RPMI8226 (cell line): ENCODE measurements around the gene HOXA3.

ENCODE experiments used
- DNase-seq: peaks from one replicate; pipeline ENCODE4 v3.0.0-alpha.2; 2015

HOXA3 gene

DNA sequence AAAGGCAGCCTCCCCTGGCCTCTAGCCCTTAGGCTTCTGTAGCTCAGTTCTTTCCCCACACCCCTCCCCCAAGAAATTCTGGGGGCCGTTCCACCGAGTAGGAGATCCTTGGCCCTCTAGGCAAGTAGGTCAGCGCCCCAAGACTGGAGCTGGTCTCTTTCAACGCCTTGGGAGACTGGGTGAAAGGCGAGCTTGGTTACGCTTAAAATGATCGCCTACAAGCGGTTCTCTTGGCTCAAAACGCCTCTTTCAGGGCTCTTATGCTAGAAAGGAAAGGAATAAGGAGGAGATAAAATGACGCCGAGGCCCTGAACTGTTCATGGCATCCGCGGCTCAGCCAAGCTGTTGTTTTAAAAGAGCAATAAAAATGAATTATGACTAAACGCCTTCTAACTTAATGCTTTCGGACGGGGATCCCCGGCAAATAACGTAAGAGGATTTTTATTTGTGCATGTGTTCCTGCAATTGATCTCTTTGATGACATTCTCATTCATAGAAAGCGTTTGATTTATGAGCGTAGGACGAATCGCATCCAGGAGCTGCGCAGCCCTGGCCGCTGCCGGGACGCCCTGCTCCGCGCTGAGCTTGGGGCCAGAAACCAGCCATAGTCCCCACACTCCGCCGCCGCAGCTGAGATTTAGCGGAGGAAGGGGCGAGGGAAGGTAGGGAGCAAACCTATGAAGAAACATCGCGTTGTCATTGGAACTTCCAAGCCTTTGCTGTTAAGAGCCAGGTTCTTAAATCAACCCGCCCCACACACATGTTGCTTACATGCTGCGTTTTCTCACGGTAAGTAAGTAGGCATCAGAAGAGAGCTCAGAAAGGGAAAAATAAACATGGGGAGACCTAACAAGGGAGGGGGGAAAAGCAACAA lies 53.6 kb downstream of the HOXA3 start:
- DNase-seq: no peak

GRCh38 chr7:27097686-27098577 lies 54.5 kb downstream of the HOXA3 start:
- DNase-seq: no peak

DNA sequence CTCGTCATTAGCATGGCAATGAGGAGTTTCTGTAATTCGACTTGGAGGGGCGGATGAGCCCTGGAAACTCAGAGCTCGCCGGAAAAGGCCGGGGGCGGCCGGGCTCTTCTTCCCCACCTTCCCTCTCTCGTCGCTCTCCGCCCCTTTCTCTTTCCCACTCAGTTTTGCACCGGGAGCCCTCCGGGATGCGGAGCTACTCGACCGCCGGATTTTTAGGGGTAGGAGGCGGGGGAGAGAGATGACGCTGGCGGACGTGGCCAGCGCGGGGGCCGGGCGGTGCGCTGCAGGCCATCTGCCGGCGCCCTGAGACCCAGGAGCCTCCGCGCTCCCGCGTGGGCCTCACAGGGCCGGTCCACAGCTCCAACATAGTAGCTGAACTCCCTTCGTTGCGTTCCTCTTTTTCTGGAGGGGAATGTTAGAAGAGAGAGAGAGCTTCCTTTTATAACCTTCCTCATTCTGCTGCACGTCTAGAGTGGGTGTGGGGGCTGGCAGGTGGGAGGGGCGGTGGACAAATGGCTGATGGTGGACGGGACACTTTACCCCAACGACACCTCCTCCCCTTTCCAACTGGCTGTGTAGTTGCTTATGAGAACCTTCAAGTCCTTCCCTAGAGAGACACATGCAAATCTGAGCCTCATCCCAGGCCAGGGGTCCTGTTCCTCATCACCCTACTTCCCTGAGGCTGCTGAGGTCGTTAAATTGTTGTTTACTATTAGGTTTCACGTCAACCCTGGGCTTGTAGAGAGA lies 55.4 kb downstream of the HOXA3 start:
- no peak for DNase-seq

- peak; percentile 45 for DNase-seq
These were observed 56.3 kb downstream of the HOXA3 start, which contains the start of gene HOXA1 for GRCh38 chr7:27095897-27096767. HOXA1 (minus strand) TSS chr7:27096000; CDS start chr7:27095912, 88 bp downstream.

GRCh38 chr7:27095050-27095896 lies 57.1 kb downstream of the HOXA3 start:
- no peak for DNase-seq

DNA sequence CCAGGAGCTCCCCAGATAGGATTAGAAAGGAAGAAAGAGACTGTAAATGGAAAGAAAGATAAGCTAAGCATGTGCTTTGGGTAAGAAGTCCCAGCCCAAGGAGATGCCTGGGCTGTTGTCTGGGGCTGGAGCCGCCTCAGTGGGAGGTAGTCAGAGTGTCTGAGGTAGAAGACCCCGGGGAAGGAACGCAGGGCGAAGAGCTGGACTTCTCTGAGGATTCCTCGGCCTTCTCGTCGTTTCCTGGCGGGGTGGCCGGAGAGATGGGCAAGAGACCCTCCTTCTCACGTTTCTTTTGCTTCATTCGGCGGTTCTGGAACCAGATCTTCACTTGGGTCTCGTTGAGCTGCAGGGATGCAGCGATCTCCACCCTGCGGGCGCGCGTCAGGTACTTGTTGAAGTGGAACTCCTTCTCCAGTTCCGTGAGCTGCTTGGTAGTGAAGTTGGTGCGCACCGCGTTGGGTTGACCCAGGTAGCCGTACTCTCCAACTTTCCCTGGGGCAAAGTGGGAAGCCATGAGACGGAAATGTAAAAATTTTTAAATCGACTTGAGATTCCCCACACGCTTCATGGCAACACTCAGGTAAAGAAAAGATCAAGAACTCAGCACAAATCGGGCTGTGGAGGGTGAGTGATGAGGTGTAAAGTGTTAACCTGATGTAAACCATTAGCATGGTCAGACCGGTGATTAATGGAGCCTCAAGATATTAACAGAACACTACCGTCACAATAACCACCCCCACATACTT lies 57.9 kb downstream of the HOXA3 start:
- DNase-seq: no peak

- no peak for DNase-seq
These were observed 59.0 kb downstream of the HOXA3 start for GRCh38 chr7:27093184-27093895.

DNA sequence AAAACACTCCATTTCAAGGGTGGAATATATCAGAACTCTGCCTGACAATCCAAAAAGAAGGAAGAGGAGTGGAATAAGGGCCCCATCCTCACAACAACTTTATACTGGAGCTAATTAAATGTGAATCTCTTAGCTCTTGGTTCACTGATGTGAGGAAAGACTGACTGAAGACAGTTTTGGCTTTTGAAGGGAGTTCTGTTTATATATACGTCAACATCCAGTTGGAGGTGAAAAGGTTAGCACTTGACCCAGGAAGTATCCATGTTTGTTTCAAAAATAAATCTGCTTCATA lies 59.6 kb downstream of the HOXA3 start:
- DNase-seq: no peak

DNA sequence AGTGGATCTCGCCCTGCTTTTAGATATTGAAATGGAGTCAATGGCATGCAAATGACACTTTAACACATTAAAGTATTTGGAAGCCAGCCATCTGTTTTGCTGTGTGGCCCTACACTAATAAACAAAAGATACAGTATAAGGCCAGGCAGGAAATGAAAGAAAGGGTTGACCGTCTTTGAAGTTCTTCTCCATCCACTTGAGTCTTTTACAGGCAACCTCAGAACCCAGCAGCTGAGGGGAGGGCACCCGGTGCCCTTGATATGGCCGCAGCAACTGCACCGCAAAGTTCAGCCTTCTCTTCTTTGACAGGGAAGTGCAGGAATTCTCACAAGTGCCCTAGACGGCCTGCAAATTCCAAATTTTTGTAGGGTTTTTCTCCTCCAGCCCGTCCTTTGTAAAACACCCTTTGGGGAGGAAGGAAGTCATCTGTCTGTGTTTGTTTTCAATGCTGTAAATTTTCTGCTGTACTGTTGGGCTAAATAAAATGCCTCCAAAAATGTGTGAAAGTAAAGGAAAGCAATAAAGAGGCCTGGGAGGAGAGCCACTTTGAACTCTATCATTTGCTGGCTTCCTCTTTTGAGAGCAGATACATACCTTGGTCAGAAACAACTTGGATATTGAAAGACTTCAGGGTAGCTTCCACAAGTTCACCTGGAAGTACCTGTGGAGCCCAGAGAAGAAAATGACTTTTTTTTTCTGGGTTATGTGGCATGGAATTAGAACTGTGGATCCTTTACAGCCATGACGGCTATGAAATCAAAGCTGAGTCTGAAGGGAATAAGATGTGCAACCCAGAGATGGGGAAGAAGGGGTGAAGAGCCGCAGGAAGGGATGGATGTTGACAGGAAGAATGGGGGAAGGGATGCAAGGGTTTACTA lies 60.2 kb downstream of the HOXA3 start:
- DNase-seq: no peak

- DNase-seq: no peak
These were observed 61.3 kb downstream of the HOXA3 start for GRCh38 chr7:27091105-27091504.

- DNase-seq: no peak
These were observed 64.1 kb downstream of the HOXA3 start for GRCh38 chr7:27088002-27088922.

DNA sequence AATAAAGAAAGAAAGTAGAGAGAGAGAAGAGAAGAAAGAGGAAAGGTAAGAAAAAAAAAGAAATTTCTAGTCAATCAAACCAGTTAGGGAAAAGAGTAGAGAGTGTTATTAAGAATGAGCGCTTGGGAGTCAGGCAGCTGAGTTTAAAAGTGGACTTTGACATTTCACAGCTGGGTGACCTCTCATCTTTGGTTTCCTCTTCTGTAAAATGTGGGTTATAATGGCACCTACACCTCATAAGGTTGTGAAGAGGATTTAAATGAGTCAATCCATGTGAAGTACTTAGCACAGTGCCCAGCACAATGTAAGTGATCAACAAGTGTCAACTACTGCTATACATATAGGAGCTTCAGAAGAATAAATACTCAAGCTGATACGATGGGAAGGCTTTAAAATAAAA lies 68.7 kb downstream of the HOXA3 start:
- DNase-seq: no peak

DNA sequence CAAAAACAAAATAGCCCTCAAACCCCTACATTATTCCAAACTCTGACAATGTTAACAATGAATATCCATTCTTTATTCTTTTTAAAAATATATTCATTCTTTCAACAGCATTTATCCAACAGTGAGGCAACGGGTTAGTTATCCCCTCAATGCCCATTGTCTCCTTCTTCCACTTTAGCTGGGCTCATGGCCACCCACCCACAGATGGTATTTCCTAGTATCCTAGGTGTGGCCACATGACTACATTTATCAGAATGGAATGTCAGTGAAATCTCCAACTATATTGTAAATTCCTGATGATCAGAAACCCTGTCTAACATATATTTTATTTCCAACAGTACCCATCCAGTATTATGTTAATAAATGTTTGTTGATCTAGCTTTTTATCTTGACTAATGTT lies 70.2 kb downstream of the HOXA3 start:
- no peak for DNase-seq

DNA sequence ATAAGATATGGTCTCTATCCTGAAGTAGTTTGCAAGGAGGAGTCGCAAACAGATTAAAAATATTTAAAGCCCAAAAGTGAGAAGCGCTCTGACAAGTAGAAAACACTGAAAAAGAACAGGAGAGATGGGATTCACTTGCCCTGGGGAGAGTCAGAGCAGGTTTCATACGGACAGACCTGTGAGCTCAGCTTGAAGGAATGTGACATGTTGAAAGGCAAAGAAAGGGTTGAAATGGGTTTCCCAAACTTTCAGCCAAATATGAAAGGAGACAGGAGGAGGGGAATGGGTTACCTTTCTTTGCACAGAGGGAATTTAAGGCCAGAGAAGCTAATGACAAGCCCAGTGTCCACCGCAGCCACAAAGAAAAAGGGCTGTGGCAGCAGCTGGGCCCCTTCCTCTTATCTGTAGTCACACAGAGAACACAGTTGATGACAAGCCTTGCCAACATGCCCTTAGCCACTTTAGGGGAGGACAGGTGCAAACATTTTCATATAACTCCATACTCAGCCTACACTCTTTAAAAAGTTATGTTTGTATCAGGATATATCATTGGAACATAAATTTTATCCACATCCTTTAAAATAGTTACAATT lies 71.4 kb downstream of the HOXA3 start:
- DNase-seq: no peak

DNA sequence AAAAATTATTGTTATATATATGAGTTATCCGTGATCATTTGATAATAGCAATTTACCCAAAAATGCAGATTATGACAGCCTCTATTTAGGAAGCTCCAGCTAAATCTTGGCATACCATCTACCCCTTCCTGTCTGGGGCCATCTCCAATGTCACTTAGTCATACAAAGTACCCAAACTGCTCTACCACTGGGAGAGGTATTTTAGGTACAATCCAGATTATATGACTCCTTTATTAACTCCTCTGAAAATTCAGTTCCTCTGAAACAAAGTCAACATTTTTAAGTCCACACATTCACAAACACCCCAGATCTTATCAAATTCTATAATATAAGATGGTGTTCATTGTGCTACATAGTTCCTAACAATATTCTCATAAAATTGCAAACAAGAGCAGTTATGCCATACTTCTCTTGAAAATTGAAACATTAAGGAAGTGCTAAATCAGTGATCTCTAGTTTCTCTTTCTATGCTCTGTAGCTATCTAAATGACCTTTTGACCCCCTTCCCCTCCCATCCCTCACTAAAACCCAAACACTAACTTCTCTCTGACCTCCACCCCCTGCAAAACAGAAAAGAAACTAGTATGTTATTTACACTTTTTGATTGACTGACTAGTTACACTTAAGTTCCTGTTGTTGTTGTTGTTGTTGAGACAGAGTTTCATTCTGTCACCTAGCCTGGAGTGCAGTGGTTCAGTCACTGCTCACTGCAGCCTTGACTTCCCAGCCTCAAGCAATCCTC lies 73.0 kb downstream of the HOXA3 start:
- no peak for DNase-seq

DNA sequence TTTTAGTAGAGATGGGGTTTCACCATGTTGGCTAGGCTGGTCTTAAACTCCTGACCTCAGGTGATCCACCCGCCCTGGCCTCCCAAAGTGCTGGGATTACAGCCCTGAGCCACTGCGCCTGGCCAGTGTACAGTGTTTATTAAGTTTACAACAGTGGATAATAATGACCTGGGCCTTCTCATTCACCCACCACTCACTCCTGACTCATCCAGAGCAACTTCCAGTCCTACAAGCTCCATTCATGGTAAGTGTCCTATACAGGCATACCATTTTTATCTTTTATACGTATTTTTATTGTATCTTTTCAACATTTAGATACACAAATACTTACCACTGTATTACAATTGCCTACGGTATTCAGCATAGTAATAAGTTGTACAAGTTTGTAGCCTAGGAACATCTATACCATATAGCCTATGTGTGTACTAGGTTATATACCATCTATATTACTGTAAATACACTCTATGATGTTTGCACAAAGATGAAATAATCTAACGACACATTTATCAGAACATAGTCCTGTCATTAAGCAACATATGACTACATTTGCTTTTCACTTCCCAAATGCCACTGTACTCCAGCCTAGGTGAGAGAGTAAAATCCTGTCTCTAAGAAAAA lies 73.7 kb downstream of the HOXA3 start:
- DNase-seq: no peak
